DMS153 treated with DMSO at 0.1 percent for 48 hours (cell line): Measurements from ENCODE around the gene TRIM9.

Experiments used
- DNase-seq: peaks from one replicate; lab custom pipeline; 2025; ENCODE audit not compliant: unreplicated experiment; lab: John Stamatoyannopoulos, UW

Gene TRIM9

DNA sequence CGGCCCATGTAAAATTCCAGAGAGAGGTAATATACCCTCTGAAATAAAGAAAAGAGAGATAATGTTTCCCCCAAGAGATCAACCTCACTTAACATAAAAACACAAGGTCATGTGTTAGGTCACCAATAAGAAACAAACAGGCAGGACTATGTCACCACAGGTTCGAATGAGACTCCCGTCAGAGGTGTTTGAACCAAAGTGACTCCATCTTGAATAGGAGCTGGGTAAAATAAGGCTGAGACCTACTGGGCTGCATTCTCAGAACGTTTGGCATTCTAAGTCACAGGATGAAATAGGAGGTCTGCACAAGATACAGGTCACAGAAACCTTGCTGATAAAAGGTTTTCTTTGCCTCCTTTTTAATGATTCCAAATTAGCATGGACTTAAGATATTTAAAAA lies 157.1 kb downstream of the TRIM9 start:
- DNase-seq: no peak

DNA sequence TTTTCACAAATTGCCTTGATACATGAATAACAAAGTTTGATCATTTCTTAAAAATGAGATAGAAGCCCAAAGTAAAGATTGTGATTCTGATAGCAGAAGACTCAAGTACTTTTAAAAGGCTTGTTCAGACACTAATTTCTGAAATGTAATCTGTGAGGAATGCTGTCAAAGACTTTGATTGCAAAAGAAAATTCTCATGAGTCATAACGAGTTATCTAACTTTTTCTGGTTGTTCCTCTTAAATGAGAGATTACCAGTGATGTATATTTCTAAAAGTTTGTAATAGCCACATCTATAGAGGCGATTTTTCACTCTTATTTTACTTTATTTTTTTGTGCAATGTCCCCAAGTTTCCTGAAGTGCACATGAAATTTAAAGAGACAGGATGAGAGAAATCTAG lies 157.6 kb downstream of the TRIM9 start:
- no peak for DNase-seq

DNA sequence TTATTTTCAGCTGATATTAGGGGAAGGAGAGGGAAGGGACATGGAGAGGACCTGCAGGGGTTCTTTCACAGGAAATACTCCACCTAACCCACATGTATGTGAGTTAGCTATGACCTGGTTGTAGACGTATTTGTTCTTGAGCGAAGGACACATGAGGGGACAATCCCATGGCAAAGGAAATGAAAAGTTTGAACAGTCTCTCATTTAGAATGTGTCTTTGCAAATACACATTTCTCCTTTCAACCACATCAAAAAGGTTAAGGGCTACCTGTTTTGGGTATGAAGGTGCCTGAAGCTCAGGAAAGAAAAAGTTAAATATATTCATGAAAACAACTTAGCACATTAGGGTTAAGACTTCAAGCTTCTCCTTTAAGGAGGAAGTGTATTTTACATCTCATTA lies 158.0 kb downstream of the TRIM9 start:
- DNase-seq: no peak

DNA sequence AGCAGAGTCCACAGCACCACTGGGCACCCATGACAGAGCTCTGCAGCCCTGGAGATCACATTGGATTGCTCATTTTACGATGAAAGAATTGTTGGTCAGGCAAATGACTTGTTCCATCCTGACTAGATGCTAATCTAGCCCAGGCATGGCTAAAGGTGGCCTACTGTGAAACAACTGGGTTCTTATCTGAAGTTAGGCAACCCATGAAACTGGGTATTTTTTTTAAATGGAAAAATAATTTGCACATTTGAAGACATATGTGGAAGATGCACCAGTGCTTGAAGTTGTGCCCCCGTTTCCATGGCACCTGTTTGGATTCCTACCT lies 158.9 kb downstream of the TRIM9 start:
- DNase-seq: no peak

DNA sequence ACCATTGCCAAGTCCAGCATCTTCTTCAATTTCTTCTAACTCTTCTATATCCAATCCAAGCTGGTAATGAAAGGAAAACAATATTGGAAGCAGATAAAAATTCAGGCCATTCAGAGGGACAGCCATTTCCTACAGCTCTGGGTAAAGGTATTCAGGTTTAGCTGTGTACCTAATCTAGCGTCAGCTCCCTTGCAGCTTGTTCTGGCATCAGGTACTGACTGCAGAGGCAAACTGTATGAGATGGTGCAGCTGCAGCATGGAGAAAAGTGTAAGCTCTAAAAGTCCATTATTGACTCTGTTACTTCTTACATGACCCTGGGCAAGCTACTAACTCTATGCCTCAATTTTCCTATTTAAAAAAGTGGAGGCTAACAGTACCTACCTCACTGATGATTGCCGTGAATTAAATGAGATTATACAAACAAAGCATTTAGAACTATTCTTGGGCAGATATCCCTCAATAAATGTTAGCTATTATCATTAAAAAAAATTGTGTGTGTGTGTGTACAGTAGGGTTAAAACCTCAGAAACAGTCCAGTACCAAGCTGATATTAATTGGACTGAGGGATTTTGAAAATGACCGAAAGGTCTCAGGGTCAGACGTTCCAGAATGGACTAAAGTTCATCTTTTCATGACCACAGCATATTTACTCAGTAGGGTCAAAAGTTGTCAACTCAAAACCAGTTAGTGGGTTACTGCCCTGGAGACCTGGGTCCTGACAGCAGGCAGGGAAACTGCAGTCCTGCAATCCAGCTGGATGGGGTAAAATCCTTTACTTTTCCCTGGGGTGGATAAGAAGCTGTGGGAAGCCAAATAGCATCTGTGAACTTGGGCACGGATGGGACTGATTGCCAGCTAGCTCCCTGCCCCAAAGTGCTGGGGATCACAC lies 159.5 kb downstream of the TRIM9 start:
- no peak for DNase-seq

DNA sequence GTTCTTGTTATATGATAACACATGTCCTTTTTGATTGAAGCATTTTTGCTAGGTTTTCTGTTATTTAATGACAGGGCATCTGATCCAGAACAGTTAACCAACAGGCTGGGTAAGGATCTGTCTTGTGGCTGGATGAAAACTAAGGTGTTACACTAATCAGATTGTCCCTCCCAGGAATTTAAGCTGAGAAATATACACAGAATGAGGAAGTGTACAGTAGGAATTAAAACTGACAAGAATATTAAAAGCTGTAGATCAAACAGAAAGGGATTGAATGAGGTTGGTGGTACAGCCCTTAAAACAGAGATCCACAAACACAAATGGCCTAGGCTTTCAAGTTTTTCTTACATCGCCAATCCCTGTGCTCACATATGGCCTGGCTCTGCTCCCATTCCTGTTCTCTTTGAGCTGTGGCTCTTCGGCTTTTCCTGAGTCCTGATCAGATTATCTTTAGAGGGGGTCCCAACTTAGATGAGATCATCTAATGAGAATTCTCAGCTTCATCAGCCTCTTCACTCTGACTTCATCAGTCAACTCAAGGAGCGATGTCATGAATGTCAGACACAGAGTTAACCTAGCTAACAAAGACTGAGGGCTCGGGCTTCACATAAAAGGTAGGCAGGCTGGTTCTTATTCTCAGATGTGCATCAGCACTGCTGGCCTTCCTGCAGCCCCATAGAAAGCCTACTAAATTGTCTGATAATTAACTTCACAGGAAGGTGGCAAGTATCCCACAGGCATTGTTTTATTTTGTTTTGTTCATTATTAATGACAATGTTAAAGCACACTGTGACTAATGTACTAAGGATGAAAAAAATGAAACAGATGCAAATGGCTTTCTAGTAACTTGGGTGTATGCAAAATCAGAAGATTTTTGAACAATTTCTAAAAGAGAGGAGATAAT lies 162.1 kb downstream of the TRIM9 start:
- no peak for DNase-seq

DNA sequence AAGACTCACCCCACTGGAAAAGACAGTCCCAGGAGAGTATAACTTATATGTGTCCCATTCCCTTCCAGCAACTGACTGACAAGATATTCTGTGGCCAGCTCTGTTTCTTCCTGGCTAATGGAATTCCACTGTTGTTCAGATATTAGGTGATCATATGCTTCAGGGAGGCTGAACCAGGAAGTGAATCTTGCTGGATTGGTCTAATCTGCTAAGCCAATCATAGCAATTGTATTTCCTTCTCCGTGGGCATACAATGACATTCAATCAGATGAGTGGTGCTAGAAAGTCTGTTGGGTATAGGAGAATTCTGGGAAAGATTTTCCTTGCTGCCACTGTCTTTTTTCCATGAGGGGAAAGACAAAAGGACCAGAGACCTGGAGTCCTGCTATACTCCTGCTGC lies 162.7 kb downstream of the TRIM9 start:
- DNase-seq: no peak

DNA sequence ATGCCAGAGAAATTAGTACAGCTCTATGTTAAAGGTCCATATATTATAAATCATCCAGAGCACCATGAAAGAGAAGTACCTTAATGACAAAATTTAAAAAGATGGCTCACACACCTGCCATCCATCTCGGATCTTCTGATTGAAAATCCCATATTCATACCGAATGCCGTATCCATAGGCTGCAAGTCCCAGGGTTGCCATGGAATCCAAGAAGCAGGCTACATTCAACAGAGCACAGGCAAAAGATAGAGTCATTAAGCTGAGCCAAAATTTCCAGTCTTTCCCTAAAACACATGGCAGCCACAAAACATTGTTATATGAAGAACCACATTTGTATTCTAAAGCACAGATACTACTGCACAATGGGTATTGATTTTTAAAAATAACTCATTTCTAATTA lies 163.3 kb downstream of the TRIM9 start:
- no peak for DNase-seq

DNA sequence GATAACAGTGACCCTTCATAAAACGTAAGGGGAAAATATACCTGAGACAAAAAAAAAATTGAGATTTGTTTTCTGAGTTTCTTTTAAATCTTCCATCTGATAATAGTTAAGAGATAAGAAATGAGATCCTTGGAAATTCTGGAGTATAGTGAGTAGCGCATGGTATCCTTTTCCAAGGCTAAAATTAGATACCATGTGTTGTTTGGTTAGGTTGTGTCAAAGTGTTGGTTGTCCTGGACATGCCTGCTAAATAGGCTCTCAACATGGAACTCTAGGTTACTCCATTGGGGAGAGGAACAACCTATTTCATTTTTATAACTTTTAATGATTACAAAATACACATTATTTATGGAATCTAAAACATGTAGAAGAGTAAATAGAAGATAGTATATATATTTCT lies 165.4 kb downstream of the TRIM9 start:
- no peak for DNase-seq

DNA sequence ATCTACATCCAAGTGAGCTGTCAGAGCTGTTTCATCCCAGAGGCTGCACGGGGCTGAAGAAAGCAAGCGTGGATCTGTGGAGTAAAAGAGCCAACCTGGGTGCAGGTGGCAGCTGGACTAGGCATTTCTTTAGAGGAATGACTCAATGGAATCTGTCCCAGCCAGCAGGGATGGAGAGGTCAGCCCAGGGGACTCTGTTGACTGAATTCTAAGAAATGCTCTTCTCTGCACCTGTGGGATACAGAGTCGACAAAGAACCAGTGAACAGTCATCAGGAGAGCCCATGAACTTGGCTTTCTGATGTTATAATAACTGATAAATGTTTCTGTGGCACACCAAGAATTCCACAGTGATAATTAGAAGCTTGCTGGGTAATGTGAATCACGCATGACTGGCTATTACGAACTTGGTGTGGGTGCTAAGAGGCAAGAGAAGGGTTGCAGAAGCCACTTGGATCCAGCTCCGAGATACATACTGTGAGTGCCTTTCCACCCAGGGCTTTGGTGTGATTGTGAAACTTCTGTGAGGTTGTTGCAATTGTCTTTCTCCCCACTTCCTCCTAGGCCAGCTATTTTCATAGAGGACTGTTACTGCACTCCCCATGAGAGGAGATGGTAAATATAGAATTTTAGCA lies 166.8 kb downstream of the TRIM9 start:
- DNase-seq: no peak

DNA sequence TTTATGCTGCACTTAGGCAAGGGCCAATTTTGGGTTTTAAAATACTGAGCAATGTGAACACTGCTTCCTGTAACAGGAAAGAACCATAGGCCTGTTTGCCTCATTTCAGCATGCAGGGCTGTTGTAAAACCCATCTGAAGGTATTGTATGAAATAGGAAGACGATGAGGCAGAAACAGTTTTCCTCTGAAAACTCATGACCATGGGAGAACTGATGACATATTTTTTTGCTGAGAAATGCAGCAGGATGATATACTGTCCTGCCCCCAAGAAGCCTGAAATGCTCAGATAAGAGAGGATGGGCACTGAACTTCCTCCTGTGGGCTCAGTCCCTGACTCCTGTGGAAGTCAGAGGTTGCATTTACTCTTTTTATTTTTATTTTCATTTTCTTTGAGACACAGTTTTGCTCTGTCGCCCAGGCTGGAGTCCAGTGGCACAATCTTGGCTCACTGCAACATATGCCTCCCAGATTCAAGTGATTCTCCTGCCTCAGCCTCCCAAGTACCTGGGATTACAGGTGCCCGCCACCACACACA lies 168.0 kb downstream of the TRIM9 start:
- DNase-seq: no peak
